Liver (tissue), 3 donors: Measurements from ENCODE around the gene CCL22.

ENCODE experiments used
- NR2F2 ChIP-seq: IDR thresholded peaks from 2 replicates; pipeline ENCODE4 v1.6.1; 2016; ENCODE audit warnings: antibody characterized with exemption
- RXRA ChIP-seq, 2 donors: IDR thresholded peaks; 2 replicates each; pipeline ENCODE4 v1.6.1; 2017 to 2018; ENCODE audit warnings: antibody characterized with exemption in 2 of 2, mild to moderate bottlenecking in 1 of 2
- SP1 ChIP-seq: IDR thresholded peaks from 2 replicates; pipeline ENCODE4 v1.6.1; 2018; ENCODE audit warnings: antibody characterized with exemption, mild to moderate bottlenecking
- YY1 ChIP-seq: IDR thresholded peaks from 2 replicates; pipeline ENCODE4 v1.6.1; 2016; ENCODE audit warnings: antibody characterized with exemption, mild to moderate bottlenecking
- TF ChIP-seq, protein P1 (sequence below): IDR thresholded peaks from 2 replicates; pipeline ENCODE4 v1.6.1; 2016; ENCODE audit warnings: antibody characterized with exemption, mild to moderate bottlenecking
- TF ChIP-seq, protein P2 (sequence below): fragments of 150-350 bp; IDR thresholded peaks from 2 replicates; pipeline ENCODE4 v1.5.1; 2017; ENCODE audit warnings: improper control_type of control experiment, low read depth, low read length; ENCODE audit not compliant: missing input control
- TF ChIP-seq, protein P3 (sequence below): IDR thresholded peaks from 2 replicates; pipeline ENCODE4 v1.6.1; 2016; ENCODE audit warnings: antibody characterized with exemption
- TF ChIP-seq, protein P4 (sequence below): IDR thresholded peaks from 2 replicates; pipeline ENCODE4 v1.6.1; 2016; ENCODE audit warnings: antibody characterized with exemption
- donor health status: healthy.
- donor health status: healthy.

DNA sequence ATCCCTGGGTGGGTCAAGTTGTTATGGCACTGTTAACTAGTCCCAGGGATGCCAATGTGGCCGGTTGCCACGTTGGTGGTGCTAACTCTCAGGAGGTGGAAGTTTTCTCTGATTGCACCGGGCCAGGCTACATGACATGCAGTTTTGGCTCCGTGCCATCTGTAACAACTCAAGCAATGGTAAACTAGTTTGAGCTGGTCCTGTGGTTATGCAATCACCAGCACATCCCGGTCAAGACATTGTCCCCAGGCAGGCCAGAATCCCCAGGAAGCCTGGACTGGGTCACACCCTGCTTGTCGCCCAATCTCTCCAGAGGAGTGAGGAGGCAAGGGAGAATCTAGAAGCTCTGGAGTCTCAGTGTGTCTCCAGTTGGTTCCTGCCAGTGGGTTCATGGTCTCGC lies 35.9 kb downstream of the CCL22 start:
- TF ChIP-seq, protein P1, sequence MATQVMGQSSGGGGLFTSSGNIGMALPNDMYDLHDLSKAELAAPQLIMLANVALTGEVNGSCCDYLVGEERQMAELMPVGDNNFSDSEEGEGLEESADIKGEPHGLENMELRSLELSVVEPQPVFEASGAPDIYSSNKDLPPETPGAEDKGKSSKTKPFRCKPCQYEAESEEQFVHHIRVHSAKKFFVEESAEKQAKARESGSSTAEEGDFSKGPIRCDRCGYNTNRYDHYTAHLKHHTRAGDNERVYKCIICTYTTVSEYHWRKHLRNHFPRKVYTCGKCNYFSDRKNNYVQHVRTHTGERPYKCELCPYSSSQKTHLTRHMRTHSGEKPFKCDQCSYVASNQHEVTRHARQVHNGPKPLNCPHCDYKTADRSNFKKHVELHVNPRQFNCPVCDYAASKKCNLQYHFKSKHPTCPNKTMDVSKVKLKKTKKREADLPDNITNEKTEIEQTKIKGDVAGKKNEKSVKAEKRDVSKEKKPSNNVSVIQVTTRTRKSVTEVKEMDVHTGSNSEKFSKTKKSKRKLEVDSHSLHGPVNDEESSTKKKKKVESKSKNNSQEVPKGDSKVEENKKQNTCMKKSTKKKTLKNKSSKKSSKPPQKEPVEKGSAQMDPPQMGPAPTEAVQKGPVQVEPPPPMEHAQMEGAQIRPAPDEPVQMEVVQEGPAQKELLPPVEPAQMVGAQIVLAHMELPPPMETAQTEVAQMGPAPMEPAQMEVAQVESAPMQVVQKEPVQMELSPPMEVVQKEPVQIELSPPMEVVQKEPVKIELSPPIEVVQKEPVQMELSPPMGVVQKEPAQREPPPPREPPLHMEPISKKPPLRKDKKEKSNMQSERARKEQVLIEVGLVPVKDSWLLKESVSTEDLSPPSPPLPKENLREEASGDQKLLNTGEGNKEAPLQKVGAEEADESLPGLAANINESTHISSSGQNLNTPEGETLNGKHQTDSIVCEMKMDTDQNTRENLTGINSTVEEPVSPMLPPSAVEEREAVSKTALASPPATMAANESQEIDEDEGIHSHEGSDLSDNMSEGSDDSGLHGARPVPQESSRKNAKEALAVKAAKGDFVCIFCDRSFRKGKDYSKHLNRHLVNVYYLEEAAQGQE = no peak
- TF ChIP-seq, protein P2, sequence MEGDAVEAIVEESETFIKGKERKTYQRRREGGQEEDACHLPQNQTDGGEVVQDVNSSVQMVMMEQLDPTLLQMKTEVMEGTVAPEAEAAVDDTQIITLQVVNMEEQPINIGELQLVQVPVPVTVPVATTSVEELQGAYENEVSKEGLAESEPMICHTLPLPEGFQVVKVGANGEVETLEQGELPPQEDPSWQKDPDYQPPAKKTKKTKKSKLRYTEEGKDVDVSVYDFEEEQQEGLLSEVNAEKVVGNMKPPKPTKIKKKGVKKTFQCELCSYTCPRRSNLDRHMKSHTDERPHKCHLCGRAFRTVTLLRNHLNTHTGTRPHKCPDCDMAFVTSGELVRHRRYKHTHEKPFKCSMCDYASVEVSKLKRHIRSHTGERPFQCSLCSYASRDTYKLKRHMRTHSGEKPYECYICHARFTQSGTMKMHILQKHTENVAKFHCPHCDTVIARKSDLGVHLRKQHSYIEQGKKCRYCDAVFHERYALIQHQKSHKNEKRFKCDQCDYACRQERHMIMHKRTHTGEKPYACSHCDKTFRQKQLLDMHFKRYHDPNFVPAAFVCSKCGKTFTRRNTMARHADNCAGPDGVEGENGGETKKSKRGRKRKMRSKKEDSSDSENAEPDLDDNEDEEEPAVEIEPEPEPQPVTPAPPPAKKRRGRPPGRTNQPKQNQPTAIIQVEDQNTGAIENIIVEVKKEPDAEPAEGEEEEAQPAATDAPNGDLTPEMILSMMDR = no peak
- no peak for TF ChIP-seq NR2F2
- no peak for TF ChIP-seq YY1
- TF ChIP-seq, protein P3, sequence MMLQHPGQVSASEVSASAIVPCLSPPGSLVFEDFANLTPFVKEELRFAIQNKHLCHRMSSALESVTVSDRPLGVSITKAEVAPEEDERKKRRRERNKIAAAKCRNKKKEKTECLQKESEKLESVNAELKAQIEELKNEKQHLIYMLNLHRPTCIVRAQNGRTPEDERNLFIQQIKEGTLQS = no peak
- TF ChIP-seq, protein P4, sequence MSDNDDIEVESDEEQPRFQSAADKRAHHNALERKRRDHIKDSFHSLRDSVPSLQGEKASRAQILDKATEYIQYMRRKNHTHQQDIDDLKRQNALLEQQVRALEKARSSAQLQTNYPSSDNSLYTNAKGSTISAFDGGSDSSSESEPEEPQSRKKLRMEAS = no peak
- TF ChIP-seq RXRA (IDR thresholded peaks at IDR 0.05) = no peak
- no peak for TF ChIP-seq SP1
